ENCODE results near the gene NTNG2. TPM values are rescaled to one million over a fixed set of nuclear protein-coding genes. Genes with fewer than 3 reads are reported as not detected.

NTNG2 gene
- total RNA-seq, 1 donor from 2014 or later: 3.0 TPM

- H3K9me3 Mint-ChIP-seq (ENCODE audit: low read depth): peaks cover 3% of the 10 kb centered on the region
Observed at GRCh38 chr9:132141948-132142594, 19.8 kb upstream of the NTNG2 start.

GRCh38 chr9:132142924-132143323 lies 18.9 kb upstream of the NTNG2 start:
- H3K36me3 Mint-ChIP-seq (ENCODE audit: low read depth): no peaks in the 10 kb centered on the region
- peaks cover 3% of the 10 kb centered on the region for H3K9me3 Mint-ChIP-seq (ENCODE audit: low read depth)
- H3K4me1 Mint-ChIP-seq (ENCODE audit: low read depth): peaks cover 9% of the 10 kb centered on the region
- H3K27ac Mint-ChIP-seq (ENCODE audit: unreplicated experiment): no peak overlapping the region
- no peak overlapping the region for H3K4me3 Mint-ChIP-seq (ENCODE audit: unreplicated experiment)
- no peak for DNase-seq (ENCODE audit: low spot score)
- TF ChIP-seq CTCF (IDR thresholded peaks at IDR 0.05): no peak
- peaks cover 69% of the 10 kb centered on the region for H3K27me3 Mint-ChIP-seq (ENCODE audit: low read depth)

More at GRCh38 chr9:132141948-132142594, 19.8 kb upstream of the NTNG2 start:
- Mint-ChIP-seq H3K4me1 (ENCODE audit: low read depth) (peaks cover 9% of the 10 kb centered on the region), H3K4me3 (ENCODE audit: unreplicated experiment) (peak overlapping the region; percentile 64), H3K36me3 (ENCODE audit: low read depth) (no peaks in the 10 kb centered on the region), H3K27me3 (ENCODE audit: low read depth) (peaks cover 77% of the 10 kb centered on the region), H3K27ac (ENCODE audit: unreplicated experiment) (no peak overlapping the region)
- DNase-seq (ENCODE audit: low spot score): no peak
- TF ChIP-seq CTCF (IDR thresholded peaks at IDR 0.05): no peak

- TF ChIP-seq CTCF (IDR thresholded peaks at IDR 0.05): no peak
- H3K36me3 Mint-ChIP-seq (ENCODE audit: low read depth): no peaks in the 10 kb centered on the region
- H3K4me3 Mint-ChIP-seq (ENCODE audit: unreplicated experiment): no peak overlapping the region
- no peak for DNase-seq (ENCODE audit: low spot score)
- no peak overlapping the region for H3K27ac Mint-ChIP-seq (ENCODE audit: unreplicated experiment)
- peaks cover 67% of the 10 kb centered on the region for H3K27me3 Mint-ChIP-seq (ENCODE audit: low read depth)
- H3K4me1 Mint-ChIP-seq (ENCODE audit: low read depth): peaks cover 9% of the 10 kb centered on the region
- peaks cover 3% of the 10 kb centered on the region for H3K9me3 Mint-ChIP-seq (ENCODE audit: low read depth)
Observed at GRCh38 chr9:132143359-132143758, 18.5 kb upstream of the NTNG2 start.

GRCh38 chr9:132144708-132145365 lies 17.0 kb upstream of the NTNG2 start:
- Mint-ChIP-seq H3K27me3 (ENCODE audit: low read depth) (peaks cover 69% of the 10 kb centered on the region), H3K4me3 (ENCODE audit: unreplicated experiment) (no peak overlapping the region), H3K4me1 (ENCODE audit: low read depth) (peaks cover 9% of the 10 kb centered on the region), H3K9me3 (ENCODE audit: low read depth) (peaks cover 3% of the 10 kb centered on the region), H3K27ac (ENCODE audit: unreplicated experiment) (no peak overlapping the region), H3K36me3 (ENCODE audit: low read depth) (no peaks in the 10 kb centered on the region)
- no peak for TF ChIP-seq CTCF (IDR thresholded peaks at IDR 0.05)
- no peak for DNase-seq (ENCODE audit: low spot score)

GRCh38 chr9:132146039-132146438 lies 15.8 kb upstream of the NTNG2 start:
- Mint-ChIP-seq H3K27me3 (ENCODE audit: low read depth) (peaks cover 65% of the 10 kb centered on the region), H3K36me3 (ENCODE audit: low read depth) (no peaks in the 10 kb centered on the region), H3K4me3 (ENCODE audit: unreplicated experiment) (no peak overlapping the region), H3K27ac (ENCODE audit: unreplicated experiment) (no peak overlapping the region), H3K4me1 (ENCODE audit: low read depth) (peaks cover 9% of the 10 kb centered on the region), H3K9me3 (ENCODE audit: low read depth) (peaks cover 3% of the 10 kb centered on the region)
- TF ChIP-seq CTCF (IDR thresholded peaks at IDR 0.05): no peak
- DNase-seq (ENCODE audit: low spot score): peak; percentile 43
